Measurements from ENCODE around the gene IL1RAP. TPM values are rescaled to one million over a fixed set of nuclear protein-coding genes. Genes with fewer than 3 reads are reported as not detected.

Gene IL1RAP
- total RNA-seq, 1 donor from 2014 or later: 4.4 TPM

- peaks cover 40% of the 10 kb centered on the region for H3K4me1 Mint-ChIP-seq
- DNase-seq (ENCODE audit: low read depth, low spot score): no peak
- no peak overlapping the region for H3K27ac Mint-ChIP-seq (ENCODE audit: unreplicated experiment)
- H3K9me3 Mint-ChIP-seq: no peaks in the 10 kb centered on the region
- no peak overlapping the region for H3K4me3 Mint-ChIP-seq
- TF ChIP-seq CTCF (conservative IDR thresholded peaks at IDR 0.05): no peak
- H3K27me3 Mint-ChIP-seq (ENCODE audit: low read depth): no peaks in the 10 kb centered on the region
- H3K36me3 Mint-ChIP-seq (ENCODE audit: low read depth): no peaks in the 10 kb centered on the region
Measured at GRCh38 chr3:190542846-190543245, 29.0 kb downstream of the IL1RAP start.

- Mint-ChIP-seq H3K36me3 (ENCODE audit: low read depth) (no peaks in the 10 kb centered on the region), H3K27me3 (ENCODE audit: low read depth) (no peaks in the 10 kb centered on the region), H3K4me3 (no peak overlapping the region), H3K27ac (ENCODE audit: unreplicated experiment) (no peak overlapping the region), H3K9me3 (no peaks in the 10 kb centered on the region), H3K4me1 (peaks cover 40% of the 10 kb centered on the region)
- DNase-seq (ENCODE audit: low read depth, low spot score): no peak
- TF ChIP-seq CTCF (conservative IDR thresholded peaks at IDR 0.05): no peak
Measured at GRCh38 chr3:190543671-190544070, 29.8 kb downstream of the IL1RAP start.

- no peaks in the 10 kb centered on the region for H3K9me3 Mint-ChIP-seq
- no peaks in the 10 kb centered on the region for H3K36me3 Mint-ChIP-seq (ENCODE audit: low read depth)
- no peaks in the 10 kb centered on the region for H3K27me3 Mint-ChIP-seq (ENCODE audit: low read depth)
- DNase-seq (ENCODE audit: low read depth, low spot score): no peak
- no peak for TF ChIP-seq CTCF (conservative IDR thresholded peaks at IDR 0.05)
- H3K4me3 Mint-ChIP-seq: no peak overlapping the region
- H3K27ac Mint-ChIP-seq (ENCODE audit: unreplicated experiment): no peak overlapping the region
- peaks cover 40% of the 10 kb centered on the region for H3K4me1 Mint-ChIP-seq
Measured at GRCh38 chr3:190545191-190545590, 31.3 kb downstream of the IL1RAP start.

DNA sequence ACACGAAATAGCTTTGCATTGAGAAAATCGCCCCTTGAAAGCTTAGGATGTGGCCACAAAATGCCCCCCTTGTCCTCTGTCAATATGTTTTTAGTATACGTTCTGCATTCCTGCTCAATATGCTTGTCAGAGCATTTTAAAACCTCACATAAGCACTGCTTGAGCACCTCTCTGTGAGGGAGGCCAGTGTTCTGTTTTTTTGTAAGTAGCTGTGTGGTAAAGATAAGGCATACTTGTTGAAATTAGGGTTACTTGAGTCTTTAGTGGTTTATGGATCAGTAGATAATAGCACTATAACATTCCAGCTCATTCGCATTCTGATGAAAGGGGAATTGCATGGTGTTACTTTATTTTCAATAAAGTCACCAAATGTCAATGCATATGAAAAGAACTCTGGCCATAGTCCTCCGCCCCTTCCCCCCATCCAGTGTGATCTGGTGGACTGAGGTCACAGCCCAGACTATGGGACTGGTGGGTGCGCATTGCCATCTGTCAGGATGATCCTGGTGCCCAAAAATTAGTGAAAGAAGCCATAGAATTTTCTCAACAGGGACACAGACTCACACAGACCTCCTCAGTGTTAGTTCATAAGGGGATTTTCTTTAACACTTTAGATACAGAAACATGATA lies 33.1 kb downstream of the IL1RAP start:
- no peaks in the 10 kb centered on the region for H3K36me3 Mint-ChIP-seq (ENCODE audit: low read depth)
- no peak overlapping the region for H3K27ac Mint-ChIP-seq (ENCODE audit: unreplicated experiment)

GRCh38 chr3:190548031-190548656 lies 34.3 kb downstream of the IL1RAP start:
- H3K4me1 Mint-ChIP-seq: peaks cover 37% of the 10 kb centered on the region
- peaks cover 3% of the 10 kb centered on the region for H3K36me3 Mint-ChIP-seq (ENCODE audit: low read depth)
- H3K27ac Mint-ChIP-seq (ENCODE audit: unreplicated experiment): no peak overlapping the region

More for the DNA sequence above, 33.1 kb downstream of the IL1RAP start:
- Mint-ChIP-seq H3K9me3 (no peaks in the 10 kb centered on the region), H3K4me1 (peaks cover 34% of the 10 kb centered on the region), H3K4me3 (no peak overlapping the region), H3K27me3 (ENCODE audit: low read depth) (no peaks in the 10 kb centered on the region)
- no peak for DNase-seq (ENCODE audit: low read depth, low spot score)
- no peak for TF ChIP-seq CTCF (conservative IDR thresholded peaks at IDR 0.05)

More at GRCh38 chr3:190548031-190548656, 34.3 kb downstream of the IL1RAP start:
- peaks cover 3% of the 10 kb centered on the region for H3K9me3 Mint-ChIP-seq
- TF ChIP-seq CTCF (conservative IDR thresholded peaks at IDR 0.05): no peak
- no peaks in the 10 kb centered on the region for H3K27me3 Mint-ChIP-seq (ENCODE audit: low read depth)
- no peak overlapping the region for H3K4me3 Mint-ChIP-seq
- DNase-seq (ENCODE audit: low read depth, low spot score): no peak
